NCI-H1694 treated with DMSO at 0.1 percent for 48 hours (cell line): ENCODE results near the gene DUSP2.
"Not testable (repeated sequence)": the region's sequence is repeated elsewhere in the genome, so short reads cannot be mapped to it uniquely, and the experiment has no call there.

Source experiments
- DNase-seq: peaks from one replicate; lab custom pipeline; 2025; lab: John Stamatoyannopoulos, UW

The DUSP2 gene

DNA sequence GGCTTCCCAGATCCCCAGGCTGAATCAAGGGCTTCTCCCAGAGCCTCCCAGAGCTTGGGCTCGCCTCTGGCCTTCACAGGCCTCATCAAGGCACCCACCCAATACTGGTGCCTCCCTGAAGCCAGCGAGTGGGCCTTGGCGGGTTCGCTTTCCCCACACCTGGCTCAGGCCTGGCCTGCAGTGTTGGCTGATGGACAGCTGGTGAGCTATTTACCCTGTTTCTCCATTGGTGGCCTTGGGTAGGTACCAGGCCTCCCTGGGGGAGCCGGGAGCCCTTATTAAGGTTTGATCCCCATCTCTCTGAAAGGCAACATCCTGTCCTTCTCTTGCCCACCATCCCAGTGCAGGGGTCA, 18.2 kb upstream of the DUSP2 start:
- DNase-seq: no peak

DNA sequence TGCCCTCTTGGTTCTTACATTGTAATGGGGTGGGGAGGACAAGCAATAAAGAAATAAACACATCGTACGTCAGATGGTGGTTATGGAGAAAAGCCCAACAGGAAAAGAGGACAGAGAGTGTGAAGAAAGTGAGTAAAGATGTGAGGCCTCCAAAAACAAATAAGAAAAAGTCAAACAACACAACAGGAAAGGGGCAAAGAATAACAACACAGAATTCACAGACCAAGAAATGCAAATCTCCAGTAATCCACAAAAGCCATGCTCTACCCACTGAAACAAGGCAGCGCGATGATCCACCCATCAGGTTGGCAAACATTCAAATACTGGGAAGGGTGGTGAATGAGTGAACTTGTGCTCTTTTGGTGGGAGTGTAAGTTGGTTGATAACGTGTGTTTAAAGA, 16.7 kb upstream of the DUSP2 start:
- no peak for DNase-seq

DNA sequence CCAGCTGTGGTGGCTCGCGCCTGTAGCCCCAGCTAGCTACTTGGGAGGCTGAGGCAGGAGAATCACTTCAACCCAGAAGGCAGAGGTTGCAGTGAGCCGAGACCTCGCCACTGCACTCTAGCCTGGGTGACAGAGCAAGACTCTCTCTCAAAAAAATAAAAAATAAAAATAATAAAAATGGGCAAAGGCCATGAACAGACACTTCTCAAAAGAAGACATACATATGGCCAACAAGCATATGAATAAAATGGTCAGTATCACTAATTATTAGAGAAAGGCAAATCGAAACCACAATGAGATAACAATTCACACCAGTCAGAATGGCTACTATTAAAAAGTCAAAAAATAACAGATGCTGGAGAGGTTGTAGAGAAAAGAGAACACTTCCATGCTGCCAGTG, 15.1 kb upstream of the DUSP2 start:
- not testable (repeated sequence) for DNase-seq

DNA sequence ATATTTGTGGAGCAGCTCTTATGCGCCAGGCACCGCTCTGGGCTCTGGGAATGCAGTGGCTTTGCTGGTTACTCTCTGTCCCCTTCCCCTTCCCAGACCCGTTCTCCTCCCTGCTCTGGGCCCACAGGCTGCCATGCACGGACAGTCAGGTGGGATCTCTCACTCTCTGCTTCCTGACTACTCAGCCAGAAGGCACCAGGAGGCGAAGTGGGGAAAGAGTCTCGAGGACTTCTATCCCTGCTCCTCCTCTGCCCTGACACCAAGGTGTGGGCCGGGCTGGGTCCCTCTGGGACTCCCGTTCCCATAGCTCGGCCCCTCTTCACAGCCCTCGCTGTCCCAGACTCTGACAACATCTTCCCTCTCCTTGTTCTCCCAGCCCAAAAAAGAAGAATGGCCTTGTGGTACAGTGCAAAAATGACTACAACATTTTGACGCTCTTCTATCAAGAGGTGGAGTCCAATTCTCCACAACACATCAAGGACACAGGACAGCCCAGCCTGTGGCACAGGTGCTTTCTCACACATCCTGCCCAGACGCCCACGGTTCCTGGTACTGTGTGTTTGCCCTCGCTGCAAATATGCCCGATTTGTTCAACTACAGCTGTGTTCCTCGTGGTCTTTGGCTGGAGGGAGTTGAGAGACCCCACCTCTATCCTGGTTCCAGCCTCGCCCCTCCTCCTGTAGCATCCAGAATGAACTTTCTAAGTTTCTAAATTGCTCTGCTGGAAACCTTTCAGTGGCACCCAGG, 14.0 kb upstream of the DUSP2 start:
- DNase-seq: no peak

DNA sequence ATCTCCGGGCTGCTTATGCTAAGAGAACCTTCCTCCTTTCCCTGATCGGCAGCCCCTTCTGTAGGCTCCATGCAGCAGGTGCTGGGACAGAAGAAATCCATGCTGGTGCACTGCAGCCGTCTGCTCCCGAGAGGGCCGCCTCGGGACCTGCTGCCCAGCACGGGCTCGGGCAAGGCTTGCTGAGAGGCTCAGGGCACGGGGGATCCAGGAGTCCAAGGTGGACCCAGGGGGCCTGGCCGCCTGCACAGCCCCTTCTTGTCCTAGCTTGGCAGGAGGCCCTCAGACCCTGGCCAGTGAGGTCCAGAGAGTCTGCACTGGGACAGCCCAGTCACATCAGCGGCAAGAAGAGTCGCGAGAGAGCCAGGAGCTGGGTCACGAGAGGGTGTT, 13.3 kb upstream of the DUSP2 start:
- DNase-seq: no peak

DNA sequence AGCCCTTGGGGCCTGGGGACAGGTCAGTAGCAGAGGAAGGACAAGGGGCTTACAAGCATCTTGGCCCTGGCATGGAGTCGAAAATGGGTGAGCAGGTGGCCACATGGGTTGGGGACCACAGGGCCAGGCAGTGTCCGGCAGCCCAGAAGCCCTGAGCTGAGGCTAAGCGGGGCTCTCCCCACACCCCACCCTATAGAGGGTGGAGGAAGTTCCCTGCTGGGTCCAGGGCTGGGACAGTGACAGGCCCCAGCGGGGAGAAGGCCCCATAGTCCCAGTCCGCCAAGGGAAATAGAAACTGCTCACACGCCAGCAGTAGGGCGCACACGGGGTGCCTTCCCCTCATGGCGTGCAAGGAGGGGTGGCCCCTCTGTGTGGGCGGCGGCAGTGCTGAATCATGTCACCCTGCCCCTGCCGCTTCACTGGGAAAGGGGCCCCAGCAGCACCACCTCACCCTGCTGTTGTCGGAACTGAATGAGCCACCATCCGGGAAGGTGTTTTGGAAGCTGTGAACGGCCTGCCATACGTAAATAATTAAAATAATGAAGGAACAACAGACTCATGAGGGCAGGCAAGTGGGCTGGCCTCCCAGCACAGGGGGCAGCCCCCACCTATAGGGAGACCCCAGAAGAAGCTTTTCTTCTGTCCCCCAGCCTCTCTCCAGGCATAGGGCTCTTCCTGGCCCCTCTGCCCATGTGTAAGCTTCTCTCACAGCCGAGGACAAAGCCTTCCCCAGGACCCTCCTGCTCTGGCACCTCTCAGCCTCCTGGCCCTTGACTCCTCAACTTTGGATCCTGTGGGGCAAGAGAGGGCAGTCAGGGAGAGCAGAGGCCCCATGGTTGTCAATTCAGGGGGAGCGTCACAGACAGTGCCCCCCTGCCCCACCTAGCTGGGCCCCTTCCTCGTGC, 12.7 kb upstream of the DUSP2 start:
- DNase-seq: no peak

DNA sequence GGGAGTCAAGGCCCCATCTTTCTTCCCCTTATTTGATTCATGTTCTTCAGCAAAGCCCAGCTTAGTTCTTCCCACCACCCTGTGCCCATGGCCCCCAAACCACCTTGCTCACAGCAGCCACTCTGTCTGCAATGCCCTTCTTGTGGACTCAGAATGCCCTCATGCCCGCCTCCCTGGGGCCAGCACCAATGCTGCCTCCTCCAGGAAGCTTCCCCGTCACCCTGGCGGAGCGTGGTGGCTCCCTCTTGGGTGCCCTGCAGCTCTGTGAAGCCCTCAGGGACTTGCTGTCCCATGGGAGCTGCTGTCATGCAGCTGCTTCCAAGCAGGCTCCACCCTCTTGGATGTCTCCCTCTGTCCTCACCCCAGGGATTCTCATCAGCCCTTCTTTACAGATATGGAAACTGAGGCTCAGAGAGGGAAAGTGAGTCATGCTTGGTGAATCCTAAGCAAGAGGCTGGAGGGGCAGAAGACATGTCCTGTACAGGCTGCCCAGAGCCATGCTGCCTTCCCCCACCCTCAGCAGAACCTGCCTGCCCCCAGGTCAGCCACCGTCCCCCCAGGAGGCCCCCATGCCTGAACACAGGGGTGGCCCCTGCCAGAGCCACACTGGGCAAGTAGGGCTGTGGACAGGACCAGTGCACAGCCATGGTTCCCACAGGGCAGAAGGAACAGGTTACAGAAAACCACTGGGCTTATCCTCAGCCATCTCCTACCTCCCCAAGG, 11.8 kb upstream of the DUSP2 start:
- DNase-seq: no peak

DNA sequence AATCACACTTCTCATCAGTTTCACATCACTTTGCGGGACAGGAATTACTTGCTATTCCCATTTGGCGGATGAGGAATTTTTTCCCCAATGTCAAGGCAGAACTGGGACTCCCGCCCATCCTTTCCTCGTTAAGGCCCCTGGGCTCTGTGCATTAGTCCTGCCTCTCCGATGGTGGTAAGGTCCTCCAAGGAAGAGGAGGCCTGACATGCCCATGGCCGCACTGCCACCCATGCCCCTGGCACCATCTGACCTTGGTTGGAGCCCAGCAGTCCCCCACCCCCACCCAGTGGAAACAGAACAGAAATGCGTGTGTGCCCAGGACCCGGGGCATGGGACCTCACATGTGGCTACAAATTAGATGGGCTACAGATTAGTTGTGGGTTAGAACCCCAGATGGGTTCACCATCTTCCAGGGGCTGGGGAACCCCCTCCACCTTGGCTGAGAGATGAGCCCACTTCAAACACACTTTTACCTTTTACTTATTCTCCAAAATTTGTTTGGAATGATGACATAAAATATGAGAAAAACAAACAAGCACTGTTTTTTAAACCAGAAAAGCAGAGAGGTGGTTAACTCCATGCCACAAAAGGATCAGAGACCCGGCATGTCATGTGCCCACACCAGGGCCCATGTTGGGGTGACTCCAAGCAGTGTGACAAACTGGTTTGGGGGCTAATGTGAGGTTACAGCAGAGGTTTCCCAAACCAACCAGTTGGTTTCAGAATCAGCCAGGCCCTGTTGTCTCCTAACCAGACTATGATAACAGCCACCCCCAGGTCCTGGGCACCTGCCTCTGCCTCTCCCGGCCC, 11.0 kb upstream of the DUSP2 start:
- no peak for DNase-seq

DNA sequence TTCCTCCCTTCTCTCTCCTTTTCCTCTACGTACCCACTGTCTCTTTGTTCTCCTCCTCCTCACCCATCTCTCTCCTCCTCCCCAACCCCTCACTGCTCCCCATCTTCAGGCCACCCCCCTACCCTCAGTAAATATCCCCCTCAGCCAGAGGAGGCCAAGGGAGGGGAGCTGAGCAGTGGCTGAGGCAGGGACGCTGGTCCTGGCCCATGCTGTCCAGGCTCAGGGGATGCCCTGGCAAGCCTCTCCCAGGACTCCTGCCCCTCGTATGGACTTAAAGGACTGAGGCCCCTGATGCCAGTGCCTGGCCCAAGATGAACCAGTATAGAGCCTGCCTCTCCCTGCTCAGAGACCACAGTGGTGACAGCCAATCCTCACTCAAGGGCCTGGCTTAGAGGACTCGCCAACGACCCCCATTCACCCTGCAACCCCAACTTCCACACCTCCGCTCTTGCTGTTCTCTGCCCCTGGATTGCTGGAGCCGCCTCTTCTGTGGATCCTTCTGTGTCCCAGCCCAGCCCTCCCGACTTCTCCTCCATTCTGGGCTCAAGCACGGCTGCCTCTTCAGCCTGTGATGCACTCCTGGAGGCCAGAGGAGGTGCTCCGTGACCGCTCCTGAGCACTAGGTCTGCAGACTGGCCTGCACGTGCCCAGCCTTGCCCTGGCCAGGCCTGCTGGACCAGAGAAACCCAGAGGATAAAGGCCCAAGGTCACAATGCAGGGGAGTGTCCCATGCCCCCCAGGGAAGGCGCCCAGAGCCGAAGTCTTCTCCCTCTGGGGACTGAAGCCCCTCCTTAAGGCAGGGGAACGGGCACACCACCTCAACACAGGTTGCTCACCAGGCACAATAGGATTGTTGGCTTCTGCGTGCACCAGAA, 9.5 kb upstream of the DUSP2 start:
- no peak for DNase-seq

DNA sequence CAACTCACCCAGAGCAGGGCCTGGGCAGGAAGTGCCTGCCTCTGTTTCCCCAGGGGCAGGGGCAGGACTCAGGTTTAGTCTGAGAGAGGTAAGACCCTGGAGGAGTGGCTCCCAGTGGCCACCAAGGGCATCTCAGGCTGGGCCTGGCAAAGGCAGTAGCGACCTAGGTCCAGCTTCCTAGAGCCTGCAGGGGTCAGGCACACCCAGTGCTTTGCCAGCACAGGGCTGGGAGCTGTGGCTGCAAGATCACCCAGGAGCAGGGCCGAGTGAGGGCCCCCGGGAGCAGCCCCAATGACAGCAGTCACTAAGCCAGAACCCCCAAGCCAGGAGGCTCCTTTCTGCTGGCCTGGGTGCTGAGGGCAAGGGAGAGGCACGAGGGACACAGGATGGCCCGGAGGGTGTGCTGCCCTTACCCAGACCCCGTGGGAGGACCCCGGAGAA, 8.8 kb upstream of the DUSP2 start:
- no peak for DNase-seq

DNA sequence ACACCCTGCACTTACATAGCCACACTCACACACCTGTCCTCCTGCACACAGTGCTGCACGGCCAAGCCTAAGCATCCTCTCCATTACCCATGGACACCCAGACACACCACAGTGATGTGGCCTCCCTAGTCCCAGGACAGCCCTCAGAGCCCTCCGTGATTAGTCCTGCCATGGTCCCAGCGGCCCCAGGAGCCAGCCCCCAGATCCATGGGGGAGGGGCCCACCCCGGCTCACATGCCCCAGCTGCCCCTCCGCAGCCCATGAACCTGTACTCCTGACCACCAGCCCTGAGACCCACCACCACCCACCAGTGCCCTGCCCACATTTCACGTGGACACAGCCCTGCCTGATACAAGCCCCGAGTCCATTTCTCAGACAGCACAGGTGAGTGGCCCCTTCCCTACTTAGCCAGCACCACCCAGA, 8.1 kb upstream of the DUSP2 start:
- DNase-seq: no peak

DNA sequence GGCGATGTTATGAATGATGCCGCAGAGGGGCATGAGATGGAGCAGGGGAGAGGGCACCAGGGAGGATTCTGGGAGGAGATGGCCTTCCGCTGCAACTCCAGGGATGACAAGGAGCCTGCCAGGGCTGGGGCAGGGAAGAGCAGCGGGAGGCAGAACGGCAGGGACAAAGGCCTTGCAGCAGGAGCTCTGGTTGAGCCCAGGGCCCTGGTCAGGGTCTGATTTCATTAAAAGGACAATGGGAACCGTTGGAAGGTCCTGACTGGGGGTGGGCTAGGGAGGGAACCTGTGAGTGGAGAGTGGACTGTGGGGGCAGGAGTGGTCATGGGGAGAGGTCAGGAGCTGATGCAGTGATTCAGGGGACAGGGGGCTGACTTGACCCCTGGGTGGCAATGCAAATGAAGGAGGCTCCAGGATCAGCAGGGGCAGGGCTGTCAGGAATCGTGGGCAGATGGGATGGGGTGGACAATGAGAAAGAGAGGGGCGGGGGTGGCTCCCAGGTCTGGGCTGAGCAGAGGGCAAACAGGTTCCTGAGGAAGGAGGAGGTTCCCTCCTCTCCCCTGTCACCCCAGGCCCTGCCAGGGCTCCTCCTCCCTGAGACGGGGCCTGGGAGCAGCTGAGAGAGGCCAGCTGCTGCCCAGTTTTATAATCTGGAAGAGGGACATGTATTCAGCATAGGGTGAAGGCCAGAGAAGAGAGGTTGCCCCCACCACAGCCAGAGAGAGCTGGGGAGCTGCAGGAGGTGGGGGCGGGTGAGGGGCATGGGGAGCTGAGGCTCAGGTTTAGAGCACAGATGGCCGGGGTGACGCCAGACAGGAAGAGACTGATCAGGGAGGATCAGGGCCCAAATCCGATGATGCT, 7.3 kb upstream of the DUSP2 start:
- peak; percentile 35 for DNase-seq

DNA sequence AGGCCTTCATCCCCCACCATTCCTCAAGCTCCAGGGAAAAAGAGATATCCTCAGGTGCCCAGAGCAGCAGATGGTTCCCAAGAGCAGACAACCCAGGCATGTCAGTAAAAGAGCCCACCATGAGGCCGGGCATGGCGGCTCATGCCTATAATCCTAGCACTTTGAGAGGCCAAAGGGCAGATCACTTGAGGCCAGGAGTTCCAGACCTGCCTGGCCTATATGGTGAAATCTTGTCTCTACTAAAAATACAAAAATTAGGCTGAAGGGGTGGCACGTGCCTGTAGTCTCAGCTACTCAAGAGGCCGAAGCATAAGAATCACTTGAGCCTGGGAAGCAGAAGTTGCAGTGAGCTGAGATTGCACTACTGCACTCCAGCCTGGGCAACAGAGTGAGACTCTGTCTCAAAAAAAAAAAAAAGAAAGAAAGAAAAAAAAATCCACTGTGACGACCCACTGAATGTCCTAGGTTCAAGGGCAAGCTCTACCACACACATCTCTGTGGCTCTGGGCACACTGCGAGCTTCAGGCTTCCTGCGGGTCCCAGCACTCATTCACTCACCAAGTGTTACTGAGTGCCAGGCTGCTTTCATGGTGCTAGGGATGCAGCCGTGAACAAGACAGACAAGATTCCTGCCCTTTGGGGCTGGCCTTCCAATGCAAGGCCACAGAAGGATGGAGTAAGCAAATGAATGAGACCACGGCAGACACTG, 6.5 kb upstream of the DUSP2 start:
- DNase-seq: no peak

DNA sequence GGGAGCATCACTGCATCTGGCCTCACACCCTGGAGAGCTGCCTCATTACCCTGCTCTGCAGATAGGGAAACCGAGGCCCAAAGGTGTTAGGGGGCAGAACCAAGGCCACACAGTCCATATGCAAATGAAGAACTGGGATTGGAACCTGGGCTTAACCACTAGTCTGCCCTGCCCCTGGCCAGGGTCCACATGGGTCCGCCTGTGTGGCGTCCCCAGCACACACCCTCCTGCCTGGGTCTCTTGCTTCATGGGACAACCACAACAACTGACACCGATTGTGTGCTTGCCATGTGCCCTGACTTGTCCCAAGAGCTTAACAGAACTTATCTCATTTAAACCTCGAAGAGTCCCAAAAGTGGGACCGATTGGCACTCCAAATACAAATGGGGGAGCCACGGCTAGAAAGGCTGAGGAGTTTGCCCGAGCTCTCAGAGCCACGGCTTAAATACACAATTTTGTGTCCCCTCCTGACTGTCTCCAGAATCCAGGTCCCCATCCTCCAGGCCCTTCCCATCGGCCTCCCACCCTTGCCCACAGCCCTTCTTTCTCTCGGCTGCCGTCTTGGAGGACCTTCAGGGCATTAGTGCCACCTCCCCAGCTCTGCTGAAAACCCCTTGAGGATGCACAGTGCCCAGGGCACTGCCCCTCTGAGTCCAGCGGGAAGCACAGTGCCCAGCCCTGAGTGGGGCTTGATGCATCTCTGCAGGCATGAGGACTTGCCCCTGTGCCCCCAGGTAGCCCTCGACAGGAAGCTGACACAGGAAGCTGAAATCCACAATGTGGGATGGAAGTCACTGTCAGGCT, 5.8 kb upstream of the DUSP2 start:
- DNase-seq: no peak

DNA sequence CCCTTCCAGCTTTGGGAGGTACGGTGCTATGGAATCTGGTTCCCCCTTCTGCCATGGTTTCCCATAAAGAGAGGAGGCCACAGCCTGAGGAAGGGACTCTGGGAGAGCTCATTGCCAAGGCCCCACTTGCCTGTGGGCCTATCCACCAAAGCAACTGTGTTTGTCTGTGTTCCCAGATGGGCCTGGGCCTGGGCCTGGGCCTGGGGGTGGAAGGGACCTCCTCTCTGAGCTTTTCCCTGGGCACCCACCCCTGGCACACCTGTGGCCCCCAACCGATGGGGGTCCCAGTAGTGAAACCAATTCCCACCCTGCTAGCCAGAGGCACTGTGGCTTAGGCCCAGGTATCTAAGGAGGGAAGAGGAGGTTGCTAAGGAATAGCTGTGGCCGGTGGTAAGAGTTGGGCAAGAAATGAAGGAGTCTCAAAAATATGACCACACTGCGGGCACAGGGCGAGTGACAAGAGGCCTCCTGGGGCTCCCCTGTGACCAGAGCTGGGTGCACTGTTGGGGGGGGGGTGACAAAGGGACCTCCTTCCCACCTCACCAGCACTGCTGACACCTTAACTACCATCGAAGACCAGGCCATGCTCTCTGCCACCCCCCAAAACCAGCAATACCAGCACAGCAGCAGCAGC, 4.9 kb upstream of the DUSP2 start:
- DNase-seq: no peak

DNA sequence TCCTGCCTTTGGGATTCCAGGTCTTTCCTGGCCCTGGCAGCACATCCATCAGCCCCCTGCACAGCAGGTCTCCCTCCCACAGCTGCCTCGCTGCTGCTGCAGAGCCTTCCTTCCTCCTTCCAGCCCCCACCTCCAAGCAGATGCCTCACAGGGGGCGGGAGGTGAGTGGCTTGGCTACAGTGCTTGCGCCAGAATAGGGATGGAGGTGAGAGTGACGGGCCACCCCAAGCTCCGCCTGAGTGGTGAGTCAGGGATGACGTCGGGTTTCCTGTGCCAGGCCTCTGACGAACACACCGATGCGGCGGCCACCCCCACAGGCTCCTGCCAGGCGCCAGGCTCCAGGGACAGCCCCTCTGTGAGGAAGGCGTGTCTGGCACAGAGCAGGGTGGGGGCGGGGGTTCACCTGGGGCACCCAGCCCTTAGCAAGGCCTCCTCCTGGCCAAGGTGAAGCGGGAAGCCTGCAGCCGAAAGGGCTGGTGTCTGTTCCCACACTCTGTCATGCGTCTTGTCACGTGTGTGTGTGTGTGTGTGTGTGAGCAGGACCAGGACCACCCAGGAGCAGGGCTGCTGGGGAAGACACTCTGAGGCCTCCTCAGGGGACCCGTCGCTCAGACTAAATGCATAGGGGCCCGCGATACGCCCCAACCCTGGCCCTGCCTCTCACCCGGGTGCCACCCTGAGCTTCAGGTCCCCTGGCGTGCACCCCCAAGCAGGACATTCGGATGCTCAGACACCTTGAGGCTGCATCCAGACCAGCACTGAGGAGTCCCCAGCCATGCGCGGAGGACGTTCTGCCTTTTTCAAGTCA, 3.4 kb upstream of the DUSP2 start:
- DNase-seq: peak; percentile 46

DNA sequence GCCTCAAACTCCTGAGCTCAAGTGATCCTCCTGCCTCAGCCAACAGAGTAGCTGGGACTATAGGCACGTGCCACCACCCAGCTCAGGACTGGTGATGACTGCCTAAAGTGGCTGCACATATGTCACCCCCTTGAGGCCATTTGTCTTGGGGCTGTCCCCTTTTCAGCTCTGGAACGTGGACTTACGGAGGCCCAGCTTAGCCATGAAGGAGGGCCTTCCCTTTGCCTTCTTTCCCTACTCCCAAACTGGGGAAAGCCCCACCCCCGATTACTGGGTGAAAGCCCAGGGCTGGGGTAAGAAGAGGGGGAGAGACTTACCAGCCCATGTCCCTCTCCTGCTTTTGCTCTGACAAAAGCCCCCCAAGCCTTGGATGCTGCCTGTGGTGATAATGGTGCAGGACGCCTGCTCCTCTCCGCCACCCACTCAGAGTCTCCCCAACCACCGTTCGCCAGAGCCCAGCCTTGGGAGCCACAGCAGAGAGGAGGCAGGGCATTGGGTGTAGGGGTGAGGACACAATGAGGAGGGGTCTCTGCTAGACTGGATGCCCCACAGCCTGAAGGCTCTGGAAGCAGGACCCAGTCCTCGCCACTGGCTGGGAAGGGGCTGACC, 2.5 kb upstream of the DUSP2 start:
- peak; percentile 18 for DNase-seq
